Activated T-cell treated with anti-CD3 and anti-CD28 coated beads, Interleukin-2, amount 50 U/mL, for 4 hours (primary cell): ENCODE results near the gene SPP2. TPM values are rescaled to one million over a fixed set of nuclear protein-coding genes. Genes with fewer than 3 reads are reported as not detected.

ENCODE experiments used
- ATAC-seq, 2 donors: fragments of 200-7000 bp; cut with Tn5 transposase; one replicate each; pipeline ENCODE4 v1.10.0; 2021
- DNase-seq: peaks from one replicate; pipeline ENCODE4 v3.0.0-alpha.2; 2020
- H3K27me3 Mint-ChIP-seq: one replicate; pipeline ENCODE4 v1.8.0; 2021; ENCODE audit warnings: low read depth, mixed read lengths
- H3K36me3 Mint-ChIP-seq: one replicate; pipeline ENCODE4 v1.8.0; 2022; ENCODE audit warnings: mixed read lengths; ENCODE audit not compliant: insufficient read depth
- H3K4me1 Mint-ChIP-seq: one replicate; pipeline ENCODE4 v1.8.0; 2021; ENCODE audit warnings: low read depth, mixed read lengths
- H3K4me3 Mint-ChIP-seq: one replicate; pipeline ENCODE4 v1.8.0; 2021; ENCODE audit warnings: mild to moderate bottlenecking, moderate library complexity, mixed read lengths
- H3K9me3 Mint-ChIP-seq: one replicate; pipeline ENCODE4 v1.8.0; 2021; ENCODE audit warnings: mixed read lengths
- total RNA-seq, 3 donors: library from RNA; stranded (reverse); gene quantifications; one replicate each; pipeline ENCODE4 v1.2.1, GENCODE V29; 2021

The SPP2 gene
- total RNA-seq, 3 donors from 2014 or later, result not detected

- ATAC-seq, result no peak
- Mint-ChIP-seq H3K27me3 (no peaks in the 10 kb centered on the region), H3K9me3 (peaks cover 13% of the 10 kb centered on the region), H3K36me3 (no peaks in the 10 kb centered on the region), H3K4me3 (no peak overlapping the region), H3K4me1 (no peaks in the 10 kb centered on the region)
- no peak for DNase-seq
Measured at GRCh38 chr2:234092344-234092743, 41.8 kb downstream of the SPP2 start.

- DNase-seq (no peak), ATAC-seq (no peak)
- no peak overlapping the region for H3K4me3 Mint-ChIP-seq
- peaks cover 17% of the 10 kb centered on the region for H3K4me1 Mint-ChIP-seq
- H3K9me3 Mint-ChIP-seq, result no peaks in the 10 kb centered on the region
- no peaks in the 10 kb centered on the region for H3K36me3 Mint-ChIP-seq
- H3K27me3 Mint-ChIP-seq, result no peaks in the 10 kb centered on the region
Measured at GRCh38 chr2:234095301-234095700, 44.8 kb downstream of the SPP2 start.

GRCh38 chr2:234096164-234096563 lies 45.7 kb downstream of the SPP2 start:
- Mint-ChIP-seq H3K4me1 (peaks cover 25% of the 10 kb centered on the region), H3K27me3 (no peaks in the 10 kb centered on the region), H3K4me3 (no peak overlapping the region), H3K9me3 (no peaks in the 10 kb centered on the region), H3K36me3 (no peaks in the 10 kb centered on the region)
- no peak for DNase-seq
- ATAC-seq, result no peak

GRCh38 chr2:234098681-234099080 lies 48.2 kb downstream of the SPP2 start:
- H3K4me3 Mint-ChIP-seq, result no peak overlapping the region
- H3K4me1 Mint-ChIP-seq, result peaks cover 39% of the 10 kb centered on the region
- DNase-seq, result no peak
- H3K27me3 Mint-ChIP-seq, result no peaks in the 10 kb centered on the region
- no peak for ATAC-seq
- no peaks in the 10 kb centered on the region for H3K9me3 Mint-ChIP-seq
- no peaks in the 10 kb centered on the region for H3K36me3 Mint-ChIP-seq

DNA sequence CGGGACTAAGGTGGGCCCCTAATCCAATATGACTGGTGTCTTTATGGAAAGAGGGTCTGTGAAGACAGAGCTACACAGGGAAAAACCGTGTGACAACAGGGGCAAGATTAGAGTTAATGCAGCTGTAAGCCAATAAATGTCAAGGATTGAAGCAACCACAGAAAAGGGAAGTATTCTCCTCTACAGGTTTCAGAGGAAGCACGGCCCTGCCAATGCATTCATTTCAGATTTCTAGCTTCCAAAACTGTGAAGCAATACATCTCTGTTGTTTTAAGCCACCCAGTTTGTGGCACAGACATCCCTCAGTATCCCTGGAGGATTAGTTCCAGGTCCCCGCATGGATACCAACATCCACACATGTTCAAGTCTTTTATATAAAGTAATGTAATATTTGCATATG lies 48.8 kb downstream of the SPP2 start:
- Mint-ChIP-seq H3K9me3 (no peaks in the 10 kb centered on the region), H3K4me1 (peaks cover 39% of the 10 kb centered on the region), H3K36me3 (no peaks in the 10 kb centered on the region), H3K27me3 (no peaks in the 10 kb centered on the region), H3K4me3 (no peak overlapping the region)
- DNase-seq (no peak), ATAC-seq (no peak)

DNA sequence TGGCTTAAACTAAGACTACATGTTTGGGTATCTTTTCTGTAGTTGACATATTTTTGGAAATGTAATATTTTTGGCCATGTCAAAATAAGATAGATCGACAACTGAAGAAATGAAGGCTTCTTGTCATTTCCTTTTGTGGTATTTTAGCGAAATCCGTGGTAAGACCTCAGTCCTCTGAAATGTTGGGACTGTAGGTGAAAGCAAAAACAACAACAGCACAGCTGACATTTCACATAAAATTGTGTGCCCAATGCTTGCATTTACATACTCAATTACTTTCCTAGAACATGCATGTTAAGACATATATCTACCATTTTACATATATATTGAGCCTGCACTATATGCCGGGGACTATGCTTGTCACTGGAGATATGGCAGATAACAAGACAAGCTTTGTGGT lies 50.2 kb downstream of the SPP2 start:
- Mint-ChIP-seq H3K4me1 (peaks cover 39% of the 10 kb centered on the region), H3K4me3 (no peak overlapping the region)

DNA sequence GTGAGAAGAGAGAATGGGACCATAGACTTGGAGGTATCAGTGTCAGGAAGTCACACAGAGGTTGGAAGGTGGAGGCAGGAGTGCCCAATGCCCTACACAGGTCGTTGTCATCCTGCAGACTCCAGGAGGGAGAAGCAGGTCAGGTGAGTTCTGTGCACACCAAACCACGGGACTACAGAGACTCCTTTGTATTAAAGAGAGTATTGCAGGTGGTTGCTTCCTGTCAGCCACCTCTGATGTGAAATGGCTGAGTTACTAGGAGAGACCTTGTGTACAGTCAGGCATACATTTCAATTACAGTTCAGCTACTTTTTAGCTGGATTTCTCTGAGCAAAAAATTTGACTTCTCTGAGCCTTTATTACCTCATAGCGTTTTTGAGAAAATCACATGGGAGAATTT lies 51.6 kb downstream of the SPP2 start:
- H3K9me3 Mint-ChIP-seq, result no peaks in the 10 kb centered on the region
- ATAC-seq, result peak in 1 of 2 donors; percentile 34
- no peak for DNase-seq
- H3K36me3 Mint-ChIP-seq, result no peaks in the 10 kb centered on the region
- peaks cover 39% of the 10 kb centered on the region for H3K4me1 Mint-ChIP-seq
- no peak overlapping the region for H3K4me3 Mint-ChIP-seq
- no peaks in the 10 kb centered on the region for H3K27me3 Mint-ChIP-seq

More for the DNA sequence above, 50.2 kb downstream of the SPP2 start:
- Mint-ChIP-seq H3K9me3 (no peaks in the 10 kb centered on the region), H3K36me3 (no peaks in the 10 kb centered on the region), H3K27me3 (no peaks in the 10 kb centered on the region)
- DNase-seq (no peak), ATAC-seq (peak in 1 of 2 donors; percentile 14)

DNA sequence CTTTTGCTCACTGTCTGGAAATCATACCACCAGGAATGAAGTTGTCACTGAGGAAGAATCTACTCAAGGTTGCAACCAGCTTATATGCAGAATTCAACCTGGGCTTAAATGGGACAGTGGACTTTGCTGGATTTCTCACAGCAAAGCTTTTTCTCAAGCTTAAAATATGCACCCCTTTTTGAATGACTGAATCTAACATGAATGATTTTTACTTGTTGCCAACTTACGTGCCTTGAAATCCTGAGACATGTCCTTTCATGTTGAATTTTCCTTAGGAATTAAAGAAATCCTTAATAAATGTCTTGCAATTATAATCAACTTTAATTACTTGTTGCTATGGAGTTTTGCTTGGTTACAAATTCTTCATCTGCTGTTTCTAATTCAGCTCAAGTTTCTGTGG lies 57.4 kb downstream of the SPP2 start:
- no peaks in the 10 kb centered on the region for H3K9me3 Mint-ChIP-seq
- no peaks in the 10 kb centered on the region for H3K27me3 Mint-ChIP-seq
- H3K36me3 Mint-ChIP-seq, result no peaks in the 10 kb centered on the region
- no peak for ATAC-seq
- H3K4me1 Mint-ChIP-seq, result peaks cover under 1% of the 10 kb centered on the region
- no peak overlapping the region for H3K4me3 Mint-ChIP-seq
- DNase-seq, result no peak

DNA sequence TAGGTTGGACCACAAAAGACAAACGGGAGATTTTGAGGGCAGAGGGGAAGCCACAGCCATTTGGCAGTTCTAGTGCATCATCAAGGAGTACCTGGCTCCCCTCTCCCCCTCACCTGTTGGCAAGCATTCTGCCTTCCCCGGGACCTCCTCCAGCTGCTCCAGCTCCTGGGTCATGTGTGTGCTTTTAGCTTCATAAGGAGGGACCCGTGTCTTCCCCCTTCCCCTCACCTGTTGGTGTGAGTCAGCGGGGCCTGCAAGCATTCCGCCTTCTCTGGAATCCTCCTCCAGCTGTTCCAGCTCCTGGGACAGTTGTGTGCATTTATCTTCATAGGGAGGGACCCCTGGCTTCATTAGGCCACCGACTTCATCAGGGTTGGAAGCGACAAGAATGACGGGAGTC lies 58.8 kb downstream of the SPP2 start:
- DNase-seq, result no peak
- Mint-ChIP-seq H3K36me3 (no peaks in the 10 kb centered on the region), H3K4me1 (no peaks in the 10 kb centered on the region), H3K4me3 (no peak overlapping the region), H3K27me3 (peaks cover 3% of the 10 kb centered on the region), H3K9me3 (no peaks in the 10 kb centered on the region)
- no peak for ATAC-seq

- ATAC-seq (no peak), DNase-seq (no peak)
- Mint-ChIP-seq H3K4me1 (no peaks in the 10 kb centered on the region), H3K4me3 (no peak overlapping the region), H3K9me3 (no peaks in the 10 kb centered on the region), H3K27me3 (peaks cover 3% of the 10 kb centered on the region), H3K36me3 (no peaks in the 10 kb centered on the region)
Measured at GRCh38 chr2:234110219-234110618, 59.7 kb downstream of the SPP2 start.

GRCh38 chr2:234111523-234111922 lies 61.0 kb downstream of the SPP2 start:
- H3K4me1 Mint-ChIP-seq, result no peaks in the 10 kb centered on the region
- no peaks in the 10 kb centered on the region for H3K36me3 Mint-ChIP-seq
- DNase-seq, result no peak
- peaks cover 3% of the 10 kb centered on the region for H3K27me3 Mint-ChIP-seq
- ATAC-seq, result peak in 1 of 2 donors; percentile 43
- H3K9me3 Mint-ChIP-seq, result no peaks in the 10 kb centered on the region
- H3K4me3 Mint-ChIP-seq, result no peak overlapping the region

- H3K4me1 Mint-ChIP-seq, result no peaks in the 10 kb centered on the region
- ATAC-seq, result no peak
- peaks cover 5% of the 10 kb centered on the region for H3K27me3 Mint-ChIP-seq
- DNase-seq, result no peak
- H3K4me3 Mint-ChIP-seq, result no peak overlapping the region
- H3K9me3 Mint-ChIP-seq, result no peaks in the 10 kb centered on the region
- H3K36me3 Mint-ChIP-seq, result no peaks in the 10 kb centered on the region
Measured at GRCh38 chr2:234116010-234116409, 65.5 kb downstream of the SPP2 start.

- Mint-ChIP-seq H3K27me3 (peaks cover 2% of the 10 kb centered on the region), H3K36me3 (no peaks in the 10 kb centered on the region), H3K4me1 (no peaks in the 10 kb centered on the region), H3K9me3 (no peaks in the 10 kb centered on the region), H3K4me3 (no peak overlapping the region)
- no peak for DNase-seq
- ATAC-seq, result no peak
Measured at GRCh38 chr2:234121999-234122398, 71.5 kb downstream of the SPP2 start.

DNA sequence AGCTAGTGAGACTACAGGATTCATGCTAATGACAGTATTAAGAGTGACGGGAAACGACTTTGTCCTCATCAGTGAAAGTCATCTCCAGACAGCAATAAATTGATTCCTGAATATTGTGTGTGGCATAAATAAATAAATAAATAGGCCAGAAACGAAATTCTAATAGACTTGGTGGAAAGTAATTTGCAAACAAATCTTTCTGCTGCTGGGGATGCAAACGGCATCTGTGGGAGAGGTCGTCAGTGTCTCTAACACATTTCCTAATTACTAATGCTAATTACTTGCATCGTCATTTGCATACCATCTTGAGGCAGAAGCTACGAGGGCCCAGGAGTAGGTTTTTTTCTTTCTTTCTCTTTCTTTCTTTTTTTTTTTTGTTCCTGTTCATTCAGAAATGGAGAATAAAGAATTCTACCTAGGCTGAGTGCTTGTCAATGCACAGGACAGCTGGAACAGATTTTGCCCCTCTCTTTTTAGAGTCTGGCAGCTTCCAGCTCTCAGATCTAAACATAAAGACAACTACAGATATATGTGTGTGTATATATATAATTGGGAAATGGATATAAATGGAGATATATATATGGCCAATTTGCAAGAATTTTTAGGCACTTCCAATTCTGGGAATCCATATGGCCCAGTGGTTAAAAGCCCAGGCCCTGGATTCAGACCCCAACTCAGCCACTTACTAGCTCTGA lies 75.1 kb downstream of the SPP2 start:
- Mint-ChIP-seq H3K36me3 (no peaks in the 10 kb centered on the region), H3K4me3 (no peak overlapping the region), H3K4me1 (peaks cover under 1% of the 10 kb centered on the region), H3K27me3 (no peaks in the 10 kb centered on the region), H3K9me3 (no peaks in the 10 kb centered on the region)
- no peak for DNase-seq
- no peak for ATAC-seq

DNA sequence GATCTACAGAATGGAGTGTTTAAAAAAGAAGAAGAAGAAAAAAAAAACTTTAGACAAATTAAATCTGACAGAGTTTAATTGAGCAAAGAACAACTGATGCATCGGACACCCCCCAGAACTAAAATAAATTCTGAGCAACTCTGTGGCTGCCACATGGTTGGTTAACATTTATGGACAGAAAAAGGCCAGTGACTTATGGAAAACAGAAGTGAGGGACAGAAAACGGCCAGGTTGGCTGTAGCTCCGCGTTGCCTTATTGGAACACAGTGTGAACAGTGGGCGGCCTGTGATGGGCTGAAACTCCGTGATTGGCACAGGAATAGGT lies 75.6 kb downstream of the SPP2 start:
- peaks cover 1% of the 10 kb centered on the region for H3K4me1 Mint-ChIP-seq
- DNase-seq, result no peak
- no peaks in the 10 kb centered on the region for H3K36me3 Mint-ChIP-seq
- ATAC-seq, result no peak
- H3K27me3 Mint-ChIP-seq, result no peaks in the 10 kb centered on the region
- H3K9me3 Mint-ChIP-seq, result no peaks in the 10 kb centered on the region
- no peak overlapping the region for H3K4me3 Mint-ChIP-seq
